Measurements from ENCODE around the gene XG. TPM values are rescaled to one million over a fixed set of nuclear protein-coding genes. Genes with fewer than 3 reads are reported as not detected.
"Not testable (repeated sequence)": the region's sequence is repeated elsewhere in the genome, so short reads cannot be mapped to it uniquely, and the experiment has no call there.

XG gene
- 9.4 and 11.2 TPM in 2 replicates for total RNA-seq (2012; rRNA removed)

GRCh38 chrX:2751874-2752300 is at the start of gene XG:
TSS of gene XG (plus strand) at chrX:2752040. CDS start at chrX:2752275, 235 bp downstream.
- not testable (repeated sequence) for H3K9me3 ChIP-seq (replicated peaks; ENCODE audit: low read length); H3K9ac ChIP-seq (ENCODE audit: low read depth, low read length); H3K27me3 ChIP-seq (ENCODE audit: control insufficient read depth, insufficient read depth, low read length); H3K36me3 ChIP-seq (ENCODE audit: insufficient read depth, low read length); H3K4me1 ChIP-seq (ENCODE audit: control insufficient read depth, insufficient read depth, low read length)
- Histone ChIP-seq H3K4me3 (ENCODE audit: low read length) (peak within 1 kb of the TSS; percentile 58), H3K4me2 (ENCODE audit: low read length) (peak within 1 kb of the TSS; percentile 66)

- Histone ChIP-seq H3K4me2 (ENCODE audit: low read length) (no peak overlapping the region), H3K27me3 (ENCODE audit: control insufficient read depth, insufficient read depth, low read length) (no peaks in the 10 kb centered on the region), H3K36me3 (ENCODE audit: insufficient read depth, low read length) (peaks cover 8% of the 10 kb centered on the region), H3K9ac (ENCODE audit: low read depth, low read length) (no peak overlapping the region), H3K4me1 (ENCODE audit: control insufficient read depth, insufficient read depth, low read length) (peaks cover 43% of the 10 kb centered on the region), H3K9me3 (replicated peaks; ENCODE audit: low read length) (no peaks in the 10 kb centered on the region), H3K4me3 (ENCODE audit: low read length) (no peak overlapping the region)
These were observed 47.9 kb upstream of the XG start for GRCh38 chrX:2703991-2704369.

GRCh38 chrX:2705046-2705832 is 46.6 kb upstream of the XG start:
- Histone ChIP-seq H3K4me1 (ENCODE audit: control insufficient read depth, insufficient read depth, low read length) (peaks cover 53% of the 10 kb centered on the region), H3K9ac (ENCODE audit: low read depth, low read length) (no peak overlapping the region), H3K9me3 (replicated peaks; ENCODE audit: low read length) (no peaks in the 10 kb centered on the region), H3K4me3 (ENCODE audit: low read length) (no peak overlapping the region), H3K4me2 (ENCODE audit: low read length) (peak overlapping the region; percentile 28), H3K27me3 (ENCODE audit: control insufficient read depth, insufficient read depth, low read length) (no peaks in the 10 kb centered on the region), H3K36me3 (ENCODE audit: insufficient read depth, low read length) (peaks cover 3% of the 10 kb centered on the region)

GRCh38 chrX:2707334-2707760 is 44.5 kb upstream of the XG start:
- Histone ChIP-seq H3K4me2 (ENCODE audit: low read length) (peak overlapping the region; percentile 68), H3K9me3 (replicated peaks; ENCODE audit: low read length) (no peaks in the 10 kb centered on the region), H3K9ac (ENCODE audit: low read depth, low read length) (peak overlapping the region; percentile 52), H3K4me3 (ENCODE audit: low read length) (peak overlapping the region; percentile 0), H3K36me3 (ENCODE audit: insufficient read depth, low read length) (peaks cover 3% of the 10 kb centered on the region), H3K4me1 (ENCODE audit: control insufficient read depth, insufficient read depth, low read length) (peaks cover 59% of the 10 kb centered on the region), H3K27me3 (ENCODE audit: control insufficient read depth, insufficient read depth, low read length) (no peaks in the 10 kb centered on the region)

GRCh38 chrX:2708021-2708420 is 43.8 kb upstream of the XG start:
- H3K4me1 ChIP-seq (ENCODE audit: control insufficient read depth, insufficient read depth, low read length) = peaks cover 59% of the 10 kb centered on the region
- peak overlapping the region; percentile 41 for H3K9ac ChIP-seq (ENCODE audit: low read depth, low read length)
- no peak overlapping the region for H3K4me3 ChIP-seq (ENCODE audit: low read length)
- H3K27me3 ChIP-seq (ENCODE audit: control insufficient read depth, insufficient read depth, low read length) = no peaks in the 10 kb centered on the region
- no peaks in the 10 kb centered on the region for H3K9me3 ChIP-seq (replicated peaks; ENCODE audit: low read length)
- H3K4me2 ChIP-seq (ENCODE audit: low read length) = peak overlapping the region; percentile 68
- H3K36me3 ChIP-seq (ENCODE audit: insufficient read depth, low read length) = peaks cover 10% of the 10 kb centered on the region

GRCh38 chrX:2708592-2709188 is 43.1 kb upstream of the XG start:
- no peak overlapping the region for H3K4me3 ChIP-seq (ENCODE audit: low read length)
- no peaks in the 10 kb centered on the region for H3K9me3 ChIP-seq (replicated peaks; ENCODE audit: low read length)
- H3K27me3 ChIP-seq (ENCODE audit: control insufficient read depth, insufficient read depth, low read length) = no peaks in the 10 kb centered on the region
- H3K9ac ChIP-seq (ENCODE audit: low read depth, low read length) = no peak overlapping the region
- no peak overlapping the region for H3K4me2 ChIP-seq (ENCODE audit: low read length)
- peaks cover 14% of the 10 kb centered on the region for H3K36me3 ChIP-seq (ENCODE audit: insufficient read depth, low read length)
- peaks cover 54% of the 10 kb centered on the region for H3K4me1 ChIP-seq (ENCODE audit: control insufficient read depth, insufficient read depth, low read length)

GRCh38 chrX:2709556-2709955 is 42.3 kb upstream of the XG start:
- H3K36me3 ChIP-seq (ENCODE audit: insufficient read depth, low read length) = peaks cover 17% of the 10 kb centered on the region
- H3K27me3 ChIP-seq (ENCODE audit: control insufficient read depth, insufficient read depth, low read length) = no peaks in the 10 kb centered on the region
- H3K4me3 ChIP-seq (ENCODE audit: low read length) = peak overlapping the region; percentile 60
- H3K4me2 ChIP-seq (ENCODE audit: low read length) = peak overlapping the region; percentile 84
- H3K9me3 ChIP-seq (replicated peaks; ENCODE audit: low read length) = no peaks in the 10 kb centered on the region
- peaks cover 50% of the 10 kb centered on the region for H3K4me1 ChIP-seq (ENCODE audit: control insufficient read depth, insufficient read depth, low read length)
- peak overlapping the region; percentile 67 for H3K9ac ChIP-seq (ENCODE audit: low read depth, low read length)

GRCh38 chrX:2710041-2710840 is 41.6 kb upstream of the XG start:
- Histone ChIP-seq H3K4me2 (ENCODE audit: low read length) (peak overlapping the region; percentile 84), H3K9ac (ENCODE audit: low read depth, low read length) (peak overlapping the region; percentile 67), H3K36me3 (ENCODE audit: insufficient read depth, low read length) (peaks cover 24% of the 10 kb centered on the region), H3K9me3 (replicated peaks; ENCODE audit: low read length) (no peaks in the 10 kb centered on the region), H3K4me1 (ENCODE audit: control insufficient read depth, insufficient read depth, low read length) (peaks cover 43% of the 10 kb centered on the region), H3K4me3 (ENCODE audit: low read length) (peak overlapping the region; percentile 60), H3K27me3 (ENCODE audit: control insufficient read depth, insufficient read depth, low read length) (no peaks in the 10 kb centered on the region)

- H3K4me3 ChIP-seq (ENCODE audit: low read length) = no peak overlapping the region
- H3K4me1 ChIP-seq (ENCODE audit: control insufficient read depth, insufficient read depth, low read length) = peaks cover 35% of the 10 kb centered on the region
- H3K27me3 ChIP-seq (ENCODE audit: control insufficient read depth, insufficient read depth, low read length) = no peaks in the 10 kb centered on the region
- H3K36me3 ChIP-seq (ENCODE audit: insufficient read depth, low read length) = peaks cover 24% of the 10 kb centered on the region
- H3K4me2 ChIP-seq (ENCODE audit: low read length) = no peak overlapping the region
- H3K9ac ChIP-seq (ENCODE audit: low read depth, low read length) = no peak overlapping the region
- no peaks in the 10 kb centered on the region for H3K9me3 ChIP-seq (replicated peaks; ENCODE audit: low read length)
These were observed 40.4 kb upstream of the XG start for GRCh38 chrX:2711441-2711840.

- Histone ChIP-seq H3K27me3 (ENCODE audit: control insufficient read depth, insufficient read depth, low read length) (no peaks in the 10 kb centered on the region), H3K4me2 (ENCODE audit: low read length) (no peak overlapping the region), H3K4me3 (ENCODE audit: low read length) (no peak overlapping the region), H3K9me3 (replicated peaks; ENCODE audit: low read length) (no peaks in the 10 kb centered on the region), H3K9ac (ENCODE audit: low read depth, low read length) (no peak overlapping the region), H3K4me1 (ENCODE audit: control insufficient read depth, insufficient read depth, low read length) (peaks cover 28% of the 10 kb centered on the region), H3K36me3 (ENCODE audit: insufficient read depth, low read length) (peaks cover 32% of the 10 kb centered on the region)
These were observed 39.4 kb upstream of the XG start for GRCh38 chrX:2712428-2712827.
